HG03103 (cell line): ENCODE results near the gene ESPN.
"Not testable (repeated sequence)": the region's sequence is repeated elsewhere in the genome, so short reads cannot be mapped to it uniquely, and the experiment has no call there.

Experiments
- ATAC-seq: cut with Tn5 transposase; IDR thresholded peaks from one replicate; pipeline ENCODE4 v1.9.1; 2021; ENCODE audit warnings: low read depth; ENCODE audit not compliant: unreplicated experiment

Gene ESPN

DNA sequence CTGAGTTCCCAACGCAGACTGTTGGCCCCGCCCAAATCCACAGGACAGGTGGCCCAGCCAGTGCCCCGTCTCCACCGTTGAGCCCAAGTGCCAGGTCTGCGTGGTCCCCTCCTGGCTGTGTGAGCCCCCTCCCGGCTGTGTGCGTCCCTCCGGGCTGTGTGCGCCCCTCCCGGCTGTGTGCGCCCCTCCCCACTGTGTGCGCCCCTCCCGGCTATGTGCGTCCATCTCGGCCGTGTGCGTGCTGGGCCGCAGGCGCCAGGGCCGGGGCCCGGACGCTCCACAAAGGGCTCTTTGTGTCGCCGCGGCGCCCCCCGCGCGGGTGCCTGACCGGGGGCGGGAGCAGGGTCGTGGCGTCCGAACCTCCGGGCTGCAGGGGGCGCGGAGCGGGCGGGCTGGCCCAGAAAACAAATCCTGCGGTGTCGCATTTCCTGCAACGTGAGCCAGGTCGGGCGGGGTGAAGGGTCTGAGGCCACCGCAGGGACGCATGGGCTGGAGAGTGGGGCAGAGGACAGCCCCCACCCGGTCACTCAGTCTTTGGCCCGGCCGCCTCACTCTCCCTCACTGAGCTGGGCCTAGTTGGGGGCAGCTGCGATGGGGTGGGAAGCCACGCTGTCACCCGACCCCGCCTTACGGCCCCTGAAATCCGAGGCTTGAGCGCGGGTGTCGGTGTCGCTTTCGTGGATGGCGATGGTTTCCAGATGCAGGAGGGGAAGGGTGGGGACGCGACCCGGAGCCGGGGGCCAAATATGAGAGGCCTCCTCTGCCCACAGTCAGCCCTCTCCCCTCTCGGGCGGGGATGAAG lies 22.6 kb downstream of the ESPN start:
- no peak for ATAC-seq

DNA sequence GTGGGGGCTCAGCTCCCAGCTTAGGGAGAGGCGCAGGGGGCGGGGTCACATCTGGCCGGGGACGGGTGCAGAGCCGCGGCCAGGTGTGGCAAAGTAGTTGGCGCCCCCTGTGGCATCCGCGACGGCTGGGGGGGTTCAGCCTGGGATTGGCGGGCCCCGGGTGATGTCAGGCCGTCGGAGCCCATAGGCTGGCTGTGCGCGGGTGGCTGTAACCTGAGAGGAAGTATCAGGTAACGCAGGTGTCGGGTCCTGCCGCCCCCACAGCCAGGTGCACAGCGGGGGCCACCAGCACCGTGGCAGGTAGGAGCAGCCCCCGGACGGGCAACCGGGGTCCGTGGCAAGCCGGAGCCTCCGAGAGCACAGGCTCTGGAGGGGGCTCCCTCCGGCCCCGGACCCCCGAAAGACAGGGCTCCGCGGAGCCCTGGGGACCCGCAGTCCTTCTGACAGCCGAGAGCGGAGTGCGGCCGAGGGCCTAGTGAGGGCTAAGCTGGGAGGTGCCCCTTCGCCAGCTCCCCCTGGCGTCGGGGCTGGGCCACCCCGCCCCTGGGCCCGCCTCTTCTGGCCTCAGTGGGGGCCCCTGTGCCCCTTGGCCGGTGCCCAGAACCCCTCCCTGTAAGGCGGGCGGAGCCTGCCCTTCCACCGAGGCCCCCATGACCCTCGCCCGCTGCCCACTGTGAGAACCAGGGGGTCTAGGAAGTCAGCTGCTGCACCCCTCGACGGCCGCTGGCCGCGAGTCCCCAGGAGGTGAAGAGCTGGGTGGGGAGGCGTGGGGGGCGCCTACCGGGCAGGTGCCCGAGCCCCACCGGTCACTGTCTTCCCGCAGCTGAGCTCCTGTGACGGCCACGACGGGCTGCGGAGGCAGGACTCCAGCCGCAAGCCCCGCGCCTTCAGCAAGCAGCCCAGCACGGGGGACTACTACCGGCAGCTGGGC lies 23.5 kb downstream of the ESPN start:
- no peak for ATAC-seq

DNA sequence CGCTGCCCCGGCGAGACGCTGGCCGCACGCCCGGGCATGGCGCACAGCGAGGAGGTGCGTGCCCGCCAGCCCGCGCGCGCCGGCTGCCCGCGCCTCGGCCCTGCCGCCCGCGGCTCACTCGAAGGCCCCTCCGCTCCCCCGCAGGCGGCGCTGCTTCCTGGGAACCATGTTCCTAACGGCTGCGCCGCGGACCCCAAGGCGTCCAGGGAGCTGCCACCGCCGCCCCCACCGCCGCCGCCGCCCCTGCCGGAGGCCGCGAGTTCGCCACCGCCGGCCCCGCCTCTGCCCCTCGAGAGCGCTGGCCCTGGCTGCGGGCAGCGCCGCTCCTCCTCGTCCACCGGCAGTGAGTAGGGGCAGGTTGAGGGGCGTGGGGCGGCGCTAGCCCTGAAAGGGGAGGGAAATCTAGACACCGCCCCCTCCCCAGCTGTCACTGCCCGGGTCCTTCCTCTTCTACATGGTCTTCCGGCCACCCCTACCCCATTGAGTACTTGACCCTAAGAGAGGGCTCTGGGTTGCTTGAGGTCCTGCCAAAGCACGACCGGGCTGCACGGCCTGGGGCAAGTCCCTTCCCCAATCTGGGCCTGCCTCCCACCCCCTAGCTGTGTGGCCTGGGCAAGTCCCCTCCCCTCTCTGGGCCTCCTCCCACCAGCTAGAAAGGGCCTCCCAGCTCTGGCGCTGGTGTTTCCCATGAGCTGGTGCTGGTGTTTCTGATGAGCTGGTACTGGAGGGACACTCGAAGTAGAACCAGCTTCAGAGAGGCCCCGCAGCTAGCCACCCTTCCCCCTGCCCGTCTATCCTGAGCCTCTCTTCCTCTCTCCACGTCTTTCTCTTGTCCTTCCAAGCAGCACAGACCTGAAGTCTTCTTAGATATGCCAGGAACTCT lies 24.4 kb downstream of the ESPN start:
- no peak for ATAC-seq

DNA sequence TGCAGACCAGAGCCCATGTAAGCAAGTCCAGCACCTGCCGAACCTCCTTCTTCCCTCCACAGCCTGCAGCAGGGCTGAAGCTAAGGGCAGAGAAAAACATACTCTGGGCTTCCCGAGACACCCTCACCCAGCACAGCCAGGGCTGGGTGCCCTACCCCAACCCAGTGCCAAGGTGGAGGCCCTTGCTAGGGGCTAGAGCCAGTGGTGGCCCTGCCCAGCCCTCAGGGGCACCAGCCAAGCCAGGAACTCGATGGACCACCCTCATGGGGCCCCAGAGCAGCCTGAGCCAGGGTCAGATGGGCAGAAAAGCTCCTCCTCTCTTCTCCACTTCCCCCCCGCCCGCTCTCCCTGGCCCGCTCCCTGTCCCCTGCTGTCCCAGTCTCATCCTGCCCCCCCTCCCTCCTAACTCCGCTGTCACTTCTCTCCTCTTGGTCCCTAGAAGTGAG lies 25.5 kb downstream of the ESPN start:
- ATAC-seq = no peak

DNA sequence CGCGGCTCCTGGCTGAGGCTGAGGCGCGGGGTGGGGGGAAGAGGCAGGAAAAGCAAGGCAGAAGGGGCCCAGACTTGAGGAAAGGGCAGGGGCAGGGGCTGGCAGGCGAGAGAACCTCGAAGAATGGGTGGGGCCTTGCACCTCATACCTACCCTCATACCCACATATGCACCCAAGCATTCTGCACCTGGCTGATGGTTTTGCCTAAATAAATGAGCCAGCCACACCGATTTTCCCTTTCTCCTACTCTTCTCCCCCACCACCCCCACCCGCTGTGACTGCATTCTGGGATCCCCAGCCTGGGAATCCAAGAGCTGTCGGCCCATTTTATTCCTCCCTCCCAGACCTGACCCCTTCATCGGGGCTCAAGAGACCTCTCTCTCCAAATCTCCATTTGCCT lies 25.9 kb downstream of the ESPN start:
- not testable (repeated sequence) for ATAC-seq

DNA sequence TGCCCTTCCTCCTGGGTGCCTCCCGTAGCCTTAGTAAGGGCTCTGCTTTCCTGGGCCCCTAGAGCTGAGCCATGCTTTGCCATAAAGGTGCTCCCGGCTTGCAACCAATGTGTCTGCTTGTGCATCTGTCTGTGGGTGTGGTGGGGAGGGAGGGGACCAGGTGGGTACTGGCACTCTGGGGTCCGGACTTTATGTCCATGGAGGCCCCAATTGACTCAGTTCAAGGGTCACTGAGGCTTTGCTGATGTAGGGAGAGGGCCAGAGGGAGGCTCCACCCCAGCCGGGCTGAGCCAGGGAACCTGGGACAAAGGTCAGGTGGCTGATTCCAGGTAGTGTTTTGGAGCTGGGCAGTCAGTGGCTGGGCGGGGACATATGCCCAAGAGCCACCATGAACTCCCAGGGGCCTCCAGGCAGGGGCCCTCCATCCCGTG lies 26.4 kb downstream of the ESPN start:
- no peak for ATAC-seq

DNA sequence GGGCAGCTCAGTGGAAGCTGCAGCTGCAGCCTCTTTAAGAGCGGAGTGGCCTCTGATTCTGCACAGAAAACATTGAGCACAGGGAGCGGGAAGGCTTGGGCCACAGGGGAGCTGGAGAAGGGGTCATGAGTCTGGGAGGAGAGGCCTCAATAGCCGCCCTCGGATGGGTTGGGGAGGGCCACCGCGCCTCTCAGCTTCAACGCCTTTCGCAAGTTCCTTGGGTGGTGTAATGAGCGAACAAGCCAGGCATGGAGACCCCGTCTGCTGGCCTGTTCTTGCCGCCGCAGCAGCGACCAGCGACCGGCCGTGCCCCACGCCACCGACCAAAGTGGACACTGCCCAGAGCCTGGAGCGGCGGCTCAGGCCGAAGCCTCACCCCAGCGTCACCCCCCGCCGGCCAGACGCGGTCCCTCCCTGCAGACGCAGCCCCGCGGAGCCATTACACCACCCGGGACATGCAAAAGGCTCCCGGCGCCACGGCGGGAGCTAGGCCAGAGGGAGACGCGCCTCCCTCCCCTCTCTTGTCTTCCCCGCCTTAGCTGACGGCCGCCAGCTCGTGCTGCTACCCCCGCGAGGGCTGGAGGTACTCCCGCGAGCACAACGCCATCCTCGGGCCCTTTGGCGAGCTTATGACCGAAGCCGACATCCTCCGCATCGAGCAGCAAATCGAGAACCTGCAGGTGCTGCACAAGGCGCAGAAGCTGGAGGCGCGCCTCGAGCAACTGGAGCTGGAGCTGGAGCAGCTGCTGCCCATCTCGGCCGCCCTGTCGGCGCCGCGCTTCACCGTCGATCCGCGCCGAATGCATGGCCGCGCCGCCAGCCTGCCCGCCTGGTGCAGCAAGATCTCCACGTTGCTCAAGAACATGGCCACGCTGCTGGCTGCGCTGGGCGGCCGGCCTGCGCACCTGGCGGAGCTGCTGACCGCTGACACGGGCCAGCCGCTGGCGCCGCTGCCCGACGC lies 29.6 kb downstream of the ESPN start:
- not testable (repeated sequence) for ATAC-seq

DNA sequence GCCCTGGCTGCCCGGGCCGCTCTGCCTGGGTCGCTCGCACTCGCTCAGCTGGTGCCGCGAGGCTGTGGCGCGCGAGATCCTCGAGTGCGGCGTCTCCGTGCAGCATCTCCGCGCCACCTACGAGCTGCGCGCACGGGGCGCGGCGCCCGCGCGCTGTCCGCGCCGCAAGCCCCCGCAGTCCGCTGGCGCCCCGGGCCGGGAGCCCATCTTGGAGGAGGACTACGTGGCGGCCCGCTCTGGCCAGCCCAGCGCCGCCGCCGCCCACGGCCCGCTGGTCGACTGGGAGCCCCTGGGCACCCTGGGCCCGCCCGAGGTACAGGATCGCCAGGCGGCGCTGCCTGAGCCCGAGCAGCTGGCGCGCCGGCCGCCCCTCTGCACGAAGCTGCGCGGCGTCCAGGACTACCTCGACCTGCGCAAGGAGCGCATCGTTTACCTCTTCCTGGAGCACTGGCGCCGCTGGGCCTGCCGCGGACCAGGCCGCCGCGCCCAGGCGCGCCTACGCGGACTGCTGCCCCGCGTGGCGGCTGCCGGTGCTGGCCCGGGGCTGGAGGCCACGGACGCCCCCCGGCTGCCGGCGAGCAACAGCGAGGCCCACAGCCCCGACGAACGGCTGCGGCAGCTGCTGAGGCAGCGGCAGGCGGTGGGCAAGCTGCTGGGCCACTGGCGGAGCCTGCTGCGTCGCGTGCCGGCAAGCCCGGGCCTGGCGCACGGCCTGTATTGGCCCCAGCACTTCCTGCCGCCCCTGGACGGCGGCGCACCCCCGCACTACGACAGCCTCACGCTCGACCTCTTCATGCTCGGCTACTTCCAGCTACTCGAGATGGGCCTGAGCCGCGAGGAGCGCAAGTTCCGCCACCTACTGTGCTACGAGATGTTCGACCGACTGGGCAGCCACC lies 30.5 kb downstream of the ESPN start:
- ATAC-seq = no peak

DNA sequence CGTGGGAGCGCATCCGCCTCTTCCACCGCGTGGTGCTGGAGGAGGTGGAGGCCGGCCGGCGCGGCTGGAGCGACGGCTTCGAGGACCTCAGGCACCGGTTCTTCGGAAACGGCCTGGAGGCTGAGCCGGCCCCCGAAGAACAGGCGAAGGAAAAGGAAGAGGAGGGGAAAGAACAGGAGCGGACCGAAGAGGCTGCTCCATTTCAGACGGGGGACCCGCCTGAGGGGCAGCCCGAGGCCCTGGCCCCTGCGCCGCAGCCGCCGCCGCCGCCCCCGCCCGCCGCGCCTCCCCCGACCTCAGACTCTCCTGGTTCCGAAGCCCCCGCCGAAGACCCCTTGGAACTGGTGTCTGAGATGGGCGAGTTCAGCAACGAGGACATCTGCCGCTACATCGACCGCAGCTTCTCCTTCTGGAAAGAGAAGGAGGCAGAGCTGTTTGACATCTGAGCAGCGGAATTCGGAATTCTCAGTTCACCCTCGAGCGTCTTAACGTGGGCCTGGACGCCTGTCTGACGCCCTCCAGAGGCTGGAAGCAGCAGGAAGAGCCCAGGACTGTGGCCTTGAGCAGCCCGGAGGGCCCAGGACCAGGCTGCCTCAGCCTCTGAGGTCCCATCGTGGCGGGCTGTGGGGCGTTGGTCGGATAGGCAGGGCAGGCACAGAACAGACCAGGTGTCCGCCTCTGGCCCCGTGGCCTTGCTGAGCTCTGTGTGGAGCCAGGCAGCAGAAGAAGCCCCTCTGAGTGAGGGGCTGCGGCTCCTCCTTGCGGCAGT lies 31.4 kb downstream of the ESPN start:
- ATAC-seq = not testable (repeated sequence)

DNA sequence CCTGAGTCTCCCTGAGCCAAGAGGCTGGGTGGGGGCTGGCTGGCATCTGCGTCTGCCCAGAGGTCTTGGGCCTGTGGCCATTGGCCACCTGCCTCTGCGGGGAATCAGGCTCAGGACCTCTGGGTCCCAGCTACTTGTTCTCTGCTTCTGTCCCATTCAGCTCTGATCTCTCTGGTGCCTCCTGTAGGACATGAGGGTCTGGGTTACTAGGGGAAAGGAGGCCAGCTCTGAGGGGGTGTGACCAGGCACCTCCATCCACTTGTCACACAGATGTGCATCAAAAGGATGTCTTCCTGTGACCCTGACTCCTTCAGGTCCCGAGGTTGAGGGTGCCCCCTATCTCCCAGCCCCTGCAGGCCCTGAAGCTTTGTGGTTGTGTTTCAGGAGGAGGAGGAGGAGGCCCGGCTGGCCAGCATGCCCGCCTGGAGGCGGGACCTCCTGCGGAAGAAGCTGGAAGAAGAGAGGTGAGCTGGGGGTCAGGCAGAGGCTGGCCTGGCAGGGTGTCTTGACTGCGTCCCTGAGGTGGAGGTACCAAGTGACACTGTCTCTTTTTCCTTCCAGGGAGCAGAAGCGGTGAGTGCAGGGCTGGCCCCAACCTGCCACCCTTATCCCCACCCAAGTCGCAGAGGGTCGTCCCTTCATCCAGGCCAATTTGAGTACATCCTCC lies 32.4 kb downstream of the ESPN start:
- ATAC-seq = no peak

DNA sequence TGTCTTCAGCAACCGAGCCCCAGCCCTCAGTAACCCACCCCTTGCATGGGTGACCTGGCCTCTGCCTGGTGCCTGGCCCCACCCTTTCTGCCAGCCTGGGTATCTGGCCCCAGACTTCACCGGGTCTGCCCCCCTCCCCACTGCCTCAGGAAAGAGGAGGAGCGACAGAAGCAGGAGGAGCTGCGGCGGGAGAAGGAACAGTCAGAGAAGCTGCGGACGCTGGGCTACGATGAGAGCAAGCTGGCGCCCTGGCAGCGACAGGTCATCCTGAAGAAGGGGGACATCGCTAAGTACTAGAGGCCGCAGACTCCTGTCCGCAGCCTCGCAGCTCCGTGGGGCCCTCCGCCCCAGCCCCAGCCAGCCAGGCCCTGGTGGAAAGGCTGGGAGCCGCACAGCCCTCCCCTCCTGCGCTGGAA lies 35.3 kb downstream of the ESPN start:
- ATAC-seq = no peak

DNA sequence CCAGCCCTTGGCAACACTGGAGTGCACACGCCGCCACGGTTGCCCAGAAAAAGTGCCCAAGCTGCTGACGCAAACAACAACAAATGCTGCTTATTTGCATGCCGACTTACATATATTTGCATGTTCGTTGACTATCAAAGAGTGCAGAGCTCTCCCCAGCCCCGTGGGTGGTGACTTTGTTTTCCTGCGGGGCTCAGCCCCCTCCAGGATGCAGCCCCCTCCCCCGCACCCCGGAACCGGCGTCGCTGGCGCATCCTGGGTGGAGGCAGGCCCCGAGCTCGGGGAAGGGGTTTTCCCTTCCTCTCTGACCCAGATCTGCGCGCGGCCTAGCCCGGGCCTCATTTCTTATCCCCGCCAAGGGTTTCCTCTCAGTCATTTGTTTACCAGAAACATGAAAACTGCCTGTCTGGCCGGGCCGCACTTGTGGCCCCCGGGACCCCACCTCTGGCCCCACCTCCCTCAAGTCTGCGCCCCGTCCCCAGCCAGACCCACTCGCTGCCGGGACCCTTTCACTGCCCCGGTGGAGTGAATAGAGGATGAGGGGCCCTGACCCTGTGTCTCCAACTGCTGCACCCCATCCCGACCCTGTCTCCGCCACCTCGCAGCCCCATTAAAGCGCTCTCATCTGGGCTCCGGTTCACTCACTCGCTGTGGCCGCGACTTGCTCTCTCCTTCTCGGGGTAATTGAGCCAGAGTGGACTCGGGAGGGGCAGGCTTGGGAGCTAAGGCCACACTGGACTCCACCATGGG lies 35.9 kb downstream of the ESPN start:
- no peak for ATAC-seq

DNA sequence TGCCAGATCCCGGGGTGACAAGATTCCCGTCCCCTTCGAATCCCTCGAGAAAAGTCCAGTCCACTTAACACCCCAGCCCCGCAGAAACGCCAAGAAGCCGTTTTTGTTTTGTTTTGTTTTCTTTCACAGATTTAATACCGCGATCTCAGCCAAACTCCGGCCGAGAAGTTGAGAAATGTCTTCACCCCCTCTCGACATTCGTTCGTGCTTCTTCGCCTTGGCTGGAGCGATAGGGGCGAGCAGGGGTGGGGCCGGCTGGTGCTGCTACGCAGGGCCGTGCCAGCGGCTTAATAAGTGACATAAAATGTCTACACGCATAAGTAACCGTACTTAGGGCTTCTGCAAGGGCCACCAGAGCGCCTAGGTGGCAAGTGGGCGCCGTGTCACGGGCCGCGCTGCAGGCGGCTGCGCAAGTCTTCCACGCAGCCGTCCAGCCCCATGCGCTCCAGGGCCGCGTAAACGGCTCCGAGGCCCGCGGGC lies 36.5 kb downstream of the ESPN start:
- no peak for ATAC-seq

DNA sequence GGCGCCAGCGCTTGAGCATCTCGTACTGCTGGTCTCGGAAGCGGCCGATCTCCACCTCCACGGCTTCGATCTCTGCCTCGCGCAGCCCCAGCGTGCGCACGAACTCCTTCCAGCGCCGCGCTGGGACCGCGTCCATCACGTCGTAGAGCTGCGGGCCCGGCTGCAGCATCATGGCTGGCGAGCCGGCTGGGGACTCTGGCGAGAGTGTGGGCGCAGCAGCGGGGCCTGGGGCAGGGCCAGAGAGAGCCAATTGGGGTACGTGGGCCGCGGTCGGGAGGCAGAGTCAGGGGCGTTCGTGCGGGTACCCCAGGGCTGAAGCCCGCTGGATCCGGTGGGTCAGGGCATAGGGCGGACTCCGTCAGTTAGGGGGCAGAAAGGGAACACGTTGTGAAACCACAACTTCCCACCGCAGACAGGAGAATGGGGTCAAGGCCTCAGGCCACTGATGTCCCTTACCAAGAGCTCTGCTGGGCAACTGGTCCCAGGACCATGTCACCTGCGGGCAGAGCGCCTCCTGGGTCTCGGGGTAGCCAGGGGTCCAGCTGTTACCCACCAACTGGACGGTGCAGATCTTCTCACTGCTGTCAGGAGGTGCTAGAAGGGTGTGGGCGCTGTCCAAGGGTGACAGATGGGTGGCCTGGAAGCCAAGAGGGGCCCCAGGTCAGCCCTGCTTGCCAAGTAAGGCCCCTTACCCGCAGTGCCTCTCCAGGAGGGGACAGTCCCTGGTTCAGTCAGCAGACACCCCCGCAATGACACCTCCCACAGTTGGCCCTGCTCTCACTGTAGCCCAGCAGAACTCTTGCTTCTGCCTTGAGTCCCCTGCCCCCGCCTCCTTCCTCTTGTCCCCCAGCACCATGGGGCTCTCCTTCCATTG lies 37.2 kb downstream of the ESPN start:
- no peak for ATAC-seq

DNA sequence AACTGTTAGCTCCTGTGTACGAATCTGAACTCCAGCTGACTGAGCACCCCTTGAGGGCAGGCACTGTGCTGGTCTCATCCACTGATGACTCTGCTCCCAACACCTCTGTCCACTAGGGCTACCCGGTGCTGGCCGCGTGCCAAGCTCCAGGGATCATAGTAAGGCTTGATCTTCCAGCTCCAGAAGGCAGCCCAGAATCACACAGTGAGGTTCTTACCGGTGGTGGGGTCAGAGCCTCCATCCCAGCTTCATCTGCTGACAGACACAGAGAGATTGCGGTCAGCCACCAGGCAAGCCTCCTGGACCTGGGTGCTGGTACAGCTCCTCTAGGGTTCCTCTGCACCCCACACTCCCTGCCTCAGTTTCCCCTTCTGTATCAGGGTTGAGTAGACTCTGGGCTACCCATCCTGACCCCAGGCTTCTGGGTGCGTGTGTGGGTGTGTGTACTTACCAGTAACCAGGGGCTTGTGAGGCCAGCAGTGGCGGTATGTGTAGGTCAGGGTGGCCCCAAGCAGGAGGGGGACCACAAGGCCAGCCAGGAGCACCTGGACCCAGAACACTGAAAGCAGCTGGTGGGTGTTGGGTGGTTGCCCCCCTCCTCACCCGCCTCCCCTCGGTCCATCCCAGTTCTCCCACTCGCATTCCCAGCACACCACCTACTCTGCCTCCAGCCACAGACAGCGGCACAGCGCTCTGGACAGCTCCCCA lies 38.0 kb downstream of the ESPN start:
- no peak for ATAC-seq
